Endothelial cell of umbilical vein (primary cell): ENCODE measurements around the gene TTLL11.

Experiments
- CTCF ChIP-seq, 2 donors: IDR thresholded peaks; 1 replicate in 1 of 2; 2 replicates in 1 of 2; pipeline ENCODE4 v1.5.1; 2011; ENCODE audit warnings: low read length in 2 of 2, mild to moderate bottlenecking in 2 of 2, moderate library complexity in 2 of 2, control low read depth in 1 of 2, inconsistent platforms in 1 of 2, low read depth in 1 of 2; ENCODE audit not compliant: insufficient read depth in 1 of 2; ENCODE audit errors: extremely low read depth in 1 of 2
- EZH2 ChIP-seq: IDR thresholded peaks from 2 replicates; pipeline ENCODE4 v1.6.1; 2012; ENCODE audit warnings: borderline replicate concordance, low read depth, mild to moderate bottlenecking, moderate library complexity, low read length, inconsistent platforms; ENCODE audit not compliant: severe bottlenecking
- FOS ChIP-seq: IDR thresholded peaks from 2 replicates; pipeline ENCODE4 v1.6.1; 2011; ENCODE audit warnings: mild to moderate bottlenecking, low read length, moderate library complexity, borderline replicate concordance; ENCODE audit not compliant: insufficient read depth
- GATA2 ChIP-seq: IDR thresholded peaks from 2 replicates; pipeline ENCODE4 v1.7.0; 2011; ENCODE audit warnings: low read depth, mild to moderate bottlenecking, moderate library complexity, mixed read lengths, low read length; ENCODE audit not compliant: insufficient read length, insufficient read depth
- JUN ChIP-seq: IDR thresholded peaks from 2 replicates; pipeline ENCODE4 v1.6.1; 2011; ENCODE audit warnings: borderline replicate concordance, low read depth; ENCODE audit not compliant: insufficient read length, insufficient read depth
- MAX ChIP-seq: IDR thresholded peaks from 2 replicates; pipeline ENCODE4 v1.6.1; 2011; ENCODE audit not compliant: insufficient read depth, insufficient read length
- MYC ChIP-seq: IDR thresholded peaks from one replicate; pipeline ENCODE4 v1.6.1; 2011; ENCODE audit warnings: mild to moderate bottlenecking, low read depth, low read length
- POLR2A ChIP-seq: IDR thresholded peaks from 2 replicates; pipeline ENCODE4 v1.6.1; 2012; ENCODE audit warnings: low read depth, mild to moderate bottlenecking, control low read depth, low read length

- no peak for TF ChIP-seq MAX
- no peak for TF ChIP-seq CTCF (IDR thresholded peaks at IDR 0.05; ENCODE audit: extremely low read depth in 1 of 2, insufficient read depth in 1 of 2, low read depth in 1 of 2, low read length in 2 of 2)
- TF ChIP-seq POLR2A, result no peak
- no peak for TF ChIP-seq FOS
- no peak for TF ChIP-seq EZH2
- no peak for TF ChIP-seq JUN
- no peak for TF ChIP-seq MYC
- TF ChIP-seq GATA2, result no peak
Observed at GRCh38 chr9:121781701-121782464, 311.2 kb downstream of the TTLL11 start.
